ENCODE measurements around the gene TFEC.

TFEC gene

DNA sequence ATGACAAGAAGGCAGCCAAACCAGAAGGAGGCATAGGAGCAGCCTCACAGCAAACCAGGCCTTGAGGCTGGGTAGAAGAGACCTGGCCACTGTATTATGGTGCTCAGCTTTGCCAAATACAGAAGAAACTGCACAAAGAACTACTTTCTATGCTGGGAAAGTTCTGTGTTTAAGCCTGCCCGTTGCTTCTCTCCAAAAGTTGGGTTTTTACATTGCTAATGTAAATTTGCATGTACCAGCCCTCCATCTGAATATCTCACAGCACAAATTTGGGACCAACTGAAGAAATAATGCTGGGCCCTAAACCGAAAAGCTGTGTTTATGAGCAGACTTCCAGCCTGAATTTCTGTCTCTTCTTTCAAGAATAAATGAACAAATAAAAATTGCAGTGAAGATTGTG is 145.0 kb downstream of the TFEC start:
- Histone ChIP-seq H3K4me1 (ENCODE audit: insufficient read depth, low read length) (peaks cover 6% of the 10 kb centered on the region), H3K4me3 (ENCODE audit: low read length) (no peak overlapping the region), H3K36me3 (ENCODE audit: insufficient read depth, low read length) (no peaks in the 10 kb centered on the region), H2AFZ (ENCODE audit: low read depth, low read length) (no peak overlapping the region), H3K9me3 (ENCODE audit: low read length) (no peaks in the 10 kb centered on the region), H3K27me3 (ENCODE audit: insufficient read depth, low read length) (no peaks in the 10 kb centered on the region)

All from neuron (in vitro differentiated cells).